Tibial artery (tissue), 4 donors: Measurements from ENCODE around the gene XIAP.
"Not testable (repeated sequence)": the region's sequence is repeated elsewhere in the genome, so short reads cannot be mapped to it uniquely, and the experiment has no call there.

Experiments
- DNase-seq, 2 donors: peaks; one replicate each; pipeline ENCODE4 v3.0.0-alpha.2; 2019
- H3K27ac ChIP-seq, 2 donors: fragments of 200-600 bp; sonication (generic) in 1 of 2; 1 replicate in 1 of 2; 2 replicates in 1 of 2; pipeline ENCODE4 v1.5.1; 2018 to 2019; ENCODE audit warnings: mild to moderate bottlenecking in 1 of 2
- H3K27me3 ChIP-seq, 2 donors: fragments of 200-600 bp; sonication (generic) in 1 of 2; one replicate each; pipeline versions ENCODE4 v1.5.1 to v1.6.0; 2016 to 2019
- H3K36me3 ChIP-seq, 3 donors: fragments of 200-600 bp; sonication (generic) in 2 of 3; one replicate each; pipeline ENCODE4 v1.5.1; 2016 to 2019; ENCODE audit warnings: mild to moderate bottlenecking in 2 of 3
- H3K4me1 ChIP-seq, 4 donors: fragments of 200-600 bp; sonication (generic) in 2 of 4; 1 replicate in 3 of 4; 2 replicates in 1 of 4; pipeline ENCODE4 v1.5.1; 2016 to 2019
- H3K4me3 ChIP-seq, 2 donors: fragments of 200-600 bp; sonication (generic) in 1 of 2; 1 replicate in 1 of 2; 2 replicates in 1 of 2; pipeline ENCODE4 v1.5.1; 2018 to 2019; ENCODE audit warnings: mild to moderate bottlenecking in 2 of 2
- H3K9me3 ChIP-seq, 3 donors: fragments of 200-600 bp; sonication (generic) in 1 of 3; one replicate each; pipeline ENCODE4 v1.5.1; 2016 to 2019
- intact Hi-C: fragments of 100-400 bp; cut with DNase I; formaldehyde crosslinking; loops from one replicate; pipeline ENCODE4 v1.15.0; 2023; ENCODE audit warnings: low total_unique reads
- TF ChIP-seq, protein P1 (sequence below), 2 experiments: fragments of 200-600 bp in 1 of 2; fragments of 450-650 bp in 1 of 2; IDR thresholded peaks; one replicate each; pipeline ENCODE4 v1.5.1; 2017 to 2019; ENCODE audit warnings: antibody characterized with exemption in 2 of 2, mild to moderate bottlenecking in 1 of 2, moderate library complexity in 1 of 2

The XIAP gene

DNA sequence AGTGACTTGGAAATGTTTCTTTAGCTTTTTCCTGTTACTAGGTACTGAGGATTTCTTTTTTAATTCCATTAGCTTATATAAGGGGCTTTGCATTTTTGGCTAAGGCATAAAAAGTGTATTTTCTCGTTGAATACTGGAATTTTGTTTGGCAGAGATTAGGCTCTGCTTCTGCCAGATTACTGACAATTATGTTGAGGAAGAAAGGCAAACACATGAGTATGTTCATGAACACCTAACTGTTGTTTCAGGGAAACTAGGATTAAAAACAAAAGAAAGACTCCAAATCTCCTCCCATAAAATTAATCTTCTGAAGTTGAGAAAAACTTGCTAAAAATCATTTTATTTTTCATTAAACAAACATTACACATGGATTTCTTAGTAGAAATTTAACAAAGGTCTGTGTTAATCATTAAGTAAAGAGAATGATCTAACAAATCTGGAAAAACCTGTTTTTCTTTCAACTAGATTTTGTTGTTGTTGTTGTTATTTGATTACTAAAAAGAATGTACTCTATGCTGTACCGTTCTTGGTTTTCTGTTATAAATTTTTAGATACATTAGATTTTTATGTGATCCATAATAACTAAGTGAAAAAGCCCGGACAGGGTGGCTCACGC lies 58.4 kb downstream of the XIAP start:
- intact Hi-C loops, result no loop called here
- H3K36me3 ChIP-seq, result no peaks in the 10 kb centered on the region
- TF ChIP-seq, protein P1, sequence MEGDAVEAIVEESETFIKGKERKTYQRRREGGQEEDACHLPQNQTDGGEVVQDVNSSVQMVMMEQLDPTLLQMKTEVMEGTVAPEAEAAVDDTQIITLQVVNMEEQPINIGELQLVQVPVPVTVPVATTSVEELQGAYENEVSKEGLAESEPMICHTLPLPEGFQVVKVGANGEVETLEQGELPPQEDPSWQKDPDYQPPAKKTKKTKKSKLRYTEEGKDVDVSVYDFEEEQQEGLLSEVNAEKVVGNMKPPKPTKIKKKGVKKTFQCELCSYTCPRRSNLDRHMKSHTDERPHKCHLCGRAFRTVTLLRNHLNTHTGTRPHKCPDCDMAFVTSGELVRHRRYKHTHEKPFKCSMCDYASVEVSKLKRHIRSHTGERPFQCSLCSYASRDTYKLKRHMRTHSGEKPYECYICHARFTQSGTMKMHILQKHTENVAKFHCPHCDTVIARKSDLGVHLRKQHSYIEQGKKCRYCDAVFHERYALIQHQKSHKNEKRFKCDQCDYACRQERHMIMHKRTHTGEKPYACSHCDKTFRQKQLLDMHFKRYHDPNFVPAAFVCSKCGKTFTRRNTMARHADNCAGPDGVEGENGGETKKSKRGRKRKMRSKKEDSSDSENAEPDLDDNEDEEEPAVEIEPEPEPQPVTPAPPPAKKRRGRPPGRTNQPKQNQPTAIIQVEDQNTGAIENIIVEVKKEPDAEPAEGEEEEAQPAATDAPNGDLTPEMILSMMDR (IDR thresholded peaks at IDR 0.05), result no peak
- H3K4me1 ChIP-seq, result no peaks in the 10 kb centered on the region
- no peaks in the 10 kb centered on the region for H3K9me3 ChIP-seq
- no peak overlapping the region for H3K27ac ChIP-seq
- DNase-seq, result no peak
- no peaks in the 10 kb centered on the region for H3K27me3 ChIP-seq
- no peak overlapping the region for H3K4me3 ChIP-seq

DNA sequence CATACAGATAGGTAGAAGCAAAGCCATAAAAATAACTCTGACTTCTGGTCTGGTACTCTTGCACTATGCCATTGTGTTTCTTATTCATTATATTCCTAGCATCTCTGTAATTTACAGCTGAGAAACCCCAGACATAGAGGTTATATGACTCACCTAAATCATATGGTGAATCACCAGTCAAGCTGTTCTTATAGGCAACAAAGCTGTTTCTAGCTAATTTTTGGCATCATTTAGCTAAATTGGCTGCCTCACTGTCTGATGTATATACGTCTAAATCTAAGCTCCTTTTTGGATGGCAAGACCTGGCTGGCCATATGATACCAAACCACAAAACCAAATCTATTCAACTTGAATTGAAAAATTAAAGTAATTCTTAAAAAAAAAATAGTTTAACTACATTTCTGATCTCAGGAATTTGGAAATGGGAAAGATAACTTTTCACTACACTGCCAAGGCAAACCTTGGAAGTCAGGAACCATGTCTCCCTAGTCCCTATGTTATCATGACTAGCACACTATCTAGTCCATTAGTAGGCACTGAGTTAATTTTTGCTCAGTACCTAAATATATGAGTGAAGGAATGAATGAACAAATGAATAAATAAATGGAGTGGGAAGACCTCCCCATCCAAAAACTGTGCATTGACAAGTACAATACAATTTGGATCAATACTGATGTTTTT lies 60.4 kb downstream of the XIAP start:
- no peak overlapping the region for H3K27ac ChIP-seq
- H3K4me3 ChIP-seq, result no peak overlapping the region
- TF ChIP-seq, protein P1 (IDR thresholded peaks at IDR 0.05), result no peak
- no peaks in the 10 kb centered on the region for H3K27me3 ChIP-seq
- DNase-seq, result no peak
- intact Hi-C loops, result no loop called here
- no peaks in the 10 kb centered on the region for H3K9me3 ChIP-seq
- no peaks in the 10 kb centered on the region for H3K4me1 ChIP-seq
- no peaks in the 10 kb centered on the region for H3K36me3 ChIP-seq

GRCh38 chrX:123923211-123923610 lies 63.4 kb downstream of the XIAP start:
- Histone ChIP-seq H3K4me1 (no peaks in the 10 kb centered on the region), H3K27me3 (no peaks in the 10 kb centered on the region), H3K27ac (no peak overlapping the region), H3K9me3 (no peaks in the 10 kb centered on the region), H3K4me3 (no peak overlapping the region), H3K36me3 (no peaks in the 10 kb centered on the region)
- intact Hi-C loops, result no loop called here
- TF ChIP-seq, protein P1 (IDR thresholded peaks at IDR 0.05), result no peak
- DNase-seq, result no peak

DNA sequence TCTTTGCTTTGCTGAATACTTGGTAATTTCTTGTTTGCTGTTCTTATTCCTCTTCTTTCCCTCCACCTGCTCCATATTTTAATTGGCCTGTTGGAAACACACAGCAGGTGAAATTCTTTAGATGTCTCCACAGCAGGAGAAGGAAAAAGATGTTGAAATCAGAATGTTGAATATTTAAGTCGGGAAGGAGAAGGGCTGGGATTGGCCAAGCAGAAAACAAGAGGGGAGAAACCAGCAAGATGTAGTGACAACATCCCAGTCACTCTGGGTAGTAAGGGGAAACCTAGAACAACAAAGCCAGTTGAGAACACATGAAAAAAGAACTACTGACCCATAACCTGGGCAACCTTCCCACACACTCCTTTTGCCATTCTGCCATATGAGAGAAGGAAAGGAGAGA lies 64.3 kb downstream of the XIAP start:
- H3K36me3 ChIP-seq, result no peaks in the 10 kb centered on the region
- H3K4me3 ChIP-seq, result no peak overlapping the region
- TF ChIP-seq, protein P1 (IDR thresholded peaks at IDR 0.05), result no peak
- H3K4me1 ChIP-seq, result no peaks in the 10 kb centered on the region
- no peaks in the 10 kb centered on the region for H3K27me3 ChIP-seq
- no peaks in the 10 kb centered on the region for H3K9me3 ChIP-seq
- intact Hi-C loops, result no loop called here
- no peak overlapping the region for H3K27ac ChIP-seq
- DNase-seq, result no peak

DNA sequence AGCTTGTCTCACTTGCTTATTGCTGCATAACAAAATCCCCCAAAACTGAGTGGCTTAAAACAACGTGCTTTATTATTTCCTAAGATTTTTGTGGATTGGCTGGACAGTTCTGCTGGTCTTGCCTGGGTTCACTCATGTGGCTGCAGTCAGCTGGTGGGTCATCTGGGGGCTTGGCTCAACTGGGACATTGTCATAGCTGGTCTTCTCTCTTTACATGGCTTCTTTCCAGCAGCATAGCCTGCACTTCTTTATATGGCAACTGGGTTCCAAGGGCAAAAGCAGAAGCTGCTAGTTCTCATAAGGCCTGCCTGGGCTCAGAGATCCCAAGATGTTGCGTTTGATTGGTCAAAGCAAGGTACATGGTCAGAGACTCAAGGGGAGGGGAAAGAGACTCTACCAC lies 68.0 kb downstream of the XIAP start:
- TF ChIP-seq, protein P1 (IDR thresholded peaks at IDR 0.05), result no peak
- intact Hi-C loops, result no loop called here
- Histone ChIP-seq H3K27me3 (no peaks in the 10 kb centered on the region), H3K36me3 (no peaks in the 10 kb centered on the region), H3K4me3 (no peak overlapping the region), H3K27ac (no peak overlapping the region), H3K4me1 (no peaks in the 10 kb centered on the region), H3K9me3 (peaks cover 0 to 5% (median 0%) of the 10 kb centered on the region in 3 donors)
- no peak for DNase-seq

- H3K9me3 ChIP-seq, intact Hi-C loops, H3K4me3 ChIP-seq, H3K36me3 ChIP-seq, DNase-seq, H3K27ac ChIP-seq, H3K27me3 ChIP-seq, H3K4me1 ChIP-seq: not testable (repeated sequence)
Observed at GRCh38 chrX:123932055-123932454, 72.2 kb downstream of the XIAP start.
